ENCODE data around the gene CD37. TPM values are rescaled to one million over a fixed set of nuclear protein-coding genes. Genes with fewer than 3 reads are reported as not detected.

Gene CD37
- total and polyA plus RNA-seq, 5 donors from 2014 or later: 149 to 351 (median 168) TPM

GRCh38 chr19:49342291-49342721, 7.1 kb downstream of the CD37 start:
- Mint-ChIP-seq H3K36me3 (peaks cover 32% of the 10 kb centered on the region), H3K27ac (peak overlapping the region in 2 of 3 donors; percentile 1 to 57), H3K27me3 (no peaks in the 10 kb centered on the region), H3K4me3 (peak overlapping the region in 2 of 4 donors; percentile 22 to 46), H3K9me3 (peaks cover 0 to 1% (median 0%) of the 10 kb centered on the region in 7 donors), H3K4me1 (peaks cover 0 to 28% (median 9%) of the 10 kb centered on the region in 4 donors)
- Histone ChIP-seq H3K4me3 (ENCODE audit: low read depth, low read length) (no peak overlapping the region), H3K9me3 (ENCODE audit: control insufficient read depth in 2 of 2, low read length in 2 of 2) (no peaks in the 10 kb centered on the region), H3K36me3 (ENCODE audit: control insufficient read depth, insufficient read depth, low read length) (peaks cover 11% of the 10 kb centered on the region), H3K4me1 (ENCODE audit: control insufficient read depth, insufficient read depth, low read length, poor library complexity, severe bottlenecking) (peaks cover 12% of the 10 kb centered on the region), H3K27ac (ENCODE audit: insufficient read depth, low read length, poor library complexity, severe bottlenecking) (no peak overlapping the region), H3K27me3 (ENCODE audit: control insufficient read depth, insufficient read depth, low read length) (no peaks in the 10 kb centered on the region)
- no peak for DNase-seq
- no peak for ATAC-seq (ENCODE audit: low read depth in 2 of 2)

GRCh38 chr19:49343123-49343522, 7.9 kb downstream of the CD37 start:
- Mint-ChIP-seq H3K4me3 (peak overlapping the region in 1 of 4 donors; percentile 22), H3K9me3 (peaks cover 0 to 1% (median 0%) of the 10 kb centered on the region in 7 donors), H3K4me1 (peaks cover 0 to 21% (median 9%) of the 10 kb centered on the region in 4 donors)

GRCh38 chr19:49344505-49345423, 9.6 kb downstream of the CD37 start:
- Mint-ChIP-seq H3K36me3 (peaks cover 19% of the 10 kb centered on the region), H3K4me3 (peak overlapping the region in 1 of 4 donors; percentile 23), H3K9me3 (peaks cover 0 to 1% (median 0%) of the 10 kb centered on the region in 7 donors), H3K27ac (no peak overlapping the region), H3K27me3 (no peaks in the 10 kb centered on the region), H3K4me1 (peaks cover 0 to 10% (median 8%) of the 10 kb centered on the region in 4 donors)
- Histone ChIP-seq H3K9me3 (ENCODE audit: control insufficient read depth in 2 of 2, low read length in 2 of 2) (no peaks in the 10 kb centered on the region), H3K27ac (ENCODE audit: insufficient read depth, low read length, poor library complexity, severe bottlenecking) (no peak overlapping the region), H3K27me3 (ENCODE audit: control insufficient read depth, insufficient read depth, low read length) (no peaks in the 10 kb centered on the region), H3K36me3 (ENCODE audit: control insufficient read depth, insufficient read depth, low read length) (no peaks in the 10 kb centered on the region), H3K4me1 (ENCODE audit: control insufficient read depth, insufficient read depth, low read length, poor library complexity, severe bottlenecking) (no peaks in the 10 kb centered on the region), H3K4me3 (ENCODE audit: low read depth, low read length) (no peak overlapping the region)
- DNase-seq: no peak
- ATAC-seq (ENCODE audit: low read depth in 2 of 2): no peak

More at GRCh38 chr19:49343123-49343522, 7.9 kb downstream of the CD37 start:
- DNase-seq (no peak), ATAC-seq (ENCODE audit: low read depth in 2 of 2) (no peak)
- H3K36me3 ChIP-seq (ENCODE audit: control insufficient read depth, insufficient read depth, low read length): peaks cover 8% of the 10 kb centered on the region
- no peaks in the 10 kb centered on the region for H3K9me3 ChIP-seq (ENCODE audit: control insufficient read depth in 2 of 2, low read length in 2 of 2)
- H3K27me3 ChIP-seq (ENCODE audit: control insufficient read depth, insufficient read depth, low read length): no peaks in the 10 kb centered on the region
- Mint-ChIP-seq H3K27ac (peak overlapping the region in 1 of 3 donors; percentile 57), H3K36me3 (peaks cover 27% of the 10 kb centered on the region), H3K27me3 (no peaks in the 10 kb centered on the region)
- peaks cover 4% of the 10 kb centered on the region for H3K4me1 ChIP-seq (ENCODE audit: control insufficient read depth, insufficient read depth, low read length, poor library complexity, severe bottlenecking)
- no peak overlapping the region for H3K4me3 ChIP-seq (ENCODE audit: low read depth, low read length)
- H3K27ac ChIP-seq (ENCODE audit: insufficient read depth, low read length, poor library complexity, severe bottlenecking): no peak overlapping the region

- ATAC-seq (ENCODE audit: low read depth in 2 of 2): no peak
- Mint-ChIP-seq H3K9me3 (peaks cover 0 to 3% (median 0%) of the 10 kb centered on the region in 7 donors), H3K27me3 (peaks cover 6% of the 10 kb centered on the region)
These were observed 12.0 kb downstream of the CD37 start for GRCh38 chr19:49347191-49347590.

GRCh38 chr19:49347835-49348234, 12.6 kb downstream of the CD37 start:
- Mint-ChIP-seq H3K36me3 (peaks cover 10% of the 10 kb centered on the region), H3K4me1 (peaks cover 0 to 9% (median under 1%) of the 10 kb centered on the region in 4 donors), H3K27ac (no peak overlapping the region), H3K4me3 (no peak overlapping the region), H3K9me3 (peaks cover 0 to 3% (median 0%) of the 10 kb centered on the region in 7 donors), H3K27me3 (peaks cover 6% of the 10 kb centered on the region)
- Histone ChIP-seq H3K4me1 (ENCODE audit: control insufficient read depth, insufficient read depth, low read length, poor library complexity, severe bottlenecking) (no peaks in the 10 kb centered on the region), H3K36me3 (ENCODE audit: control insufficient read depth, insufficient read depth, low read length) (no peaks in the 10 kb centered on the region), H3K27ac (ENCODE audit: insufficient read depth, low read length, poor library complexity, severe bottlenecking) (no peak overlapping the region), H3K27me3 (ENCODE audit: control insufficient read depth, insufficient read depth, low read length) (no peaks in the 10 kb centered on the region), H3K9me3 (ENCODE audit: control insufficient read depth in 2 of 2, low read length in 2 of 2) (no peaks in the 10 kb centered on the region), H3K4me3 (ENCODE audit: low read depth, low read length) (no peak overlapping the region)
- DNase-seq (no peak), ATAC-seq (ENCODE audit: low read depth in 2 of 2) (no peak)

More at GRCh38 chr19:49347191-49347590, 12.0 kb downstream of the CD37 start:
- no peaks in the 10 kb centered on the region for H3K4me1 ChIP-seq (ENCODE audit: control insufficient read depth, insufficient read depth, low read length, poor library complexity, severe bottlenecking)
- H3K27me3 ChIP-seq (ENCODE audit: control insufficient read depth, insufficient read depth, low read length): no peaks in the 10 kb centered on the region
- H3K4me3 Mint-ChIP-seq: no peak overlapping the region
- H3K36me3 Mint-ChIP-seq: peaks cover 14% of the 10 kb centered on the region
- no peak overlapping the region for H3K27ac ChIP-seq (ENCODE audit: insufficient read depth, low read length, poor library complexity, severe bottlenecking)
- H3K4me1 Mint-ChIP-seq: peaks cover 0 to 9% (median 2%) of the 10 kb centered on the region in 4 donors
- no peaks in the 10 kb centered on the region for H3K36me3 ChIP-seq (ENCODE audit: control insufficient read depth, insufficient read depth, low read length)
- H3K27ac Mint-ChIP-seq: no peak overlapping the region
- H3K4me3 ChIP-seq (ENCODE audit: low read depth, low read length): no peak overlapping the region
- no peaks in the 10 kb centered on the region for H3K9me3 ChIP-seq (ENCODE audit: control insufficient read depth in 2 of 2, low read length in 2 of 2)
- no peak for DNase-seq

- Mint-ChIP-seq H3K36me3 (peaks cover 7% of the 10 kb centered on the region), H3K4me1 (peaks cover 0 to 9% (median 0%) of the 10 kb centered on the region in 4 donors), H3K9me3 (peaks cover 0 to 4% (median 0%) of the 10 kb centered on the region in 7 donors), H3K27me3 (peaks cover 6% of the 10 kb centered on the region), H3K27ac (no peak overlapping the region), H3K4me3 (no peak overlapping the region)
- H3K4me3 ChIP-seq (ENCODE audit: low read depth, low read length): no peak overlapping the region
- no peaks in the 10 kb centered on the region for H3K4me1 ChIP-seq (ENCODE audit: control insufficient read depth, insufficient read depth, low read length, poor library complexity, severe bottlenecking)
- no peaks in the 10 kb centered on the region for H3K9me3 ChIP-seq (ENCODE audit: control insufficient read depth in 2 of 2, low read length in 2 of 2)
- DNase-seq: no peak
- H3K27me3 ChIP-seq (ENCODE audit: control insufficient read depth, insufficient read depth, low read length): no peaks in the 10 kb centered on the region
- no peak for ATAC-seq (ENCODE audit: low read depth in 2 of 2)
- H3K36me3 ChIP-seq (ENCODE audit: control insufficient read depth, insufficient read depth, low read length): no peaks in the 10 kb centered on the region
- no peak overlapping the region for H3K27ac ChIP-seq (ENCODE audit: insufficient read depth, low read length, poor library complexity, severe bottlenecking)
These were observed 13.3 kb downstream of the CD37 start for GRCh38 chr19:49348305-49349189.

- no peak overlapping the region for H3K4me3 Mint-ChIP-seq
- no peak overlapping the region for H3K27ac Mint-ChIP-seq
- Histone ChIP-seq H3K36me3 (ENCODE audit: control insufficient read depth, insufficient read depth, low read length) (no peaks in the 10 kb centered on the region), H3K27me3 (ENCODE audit: control insufficient read depth, insufficient read depth, low read length) (no peaks in the 10 kb centered on the region), H3K4me1 (ENCODE audit: control insufficient read depth, insufficient read depth, low read length, poor library complexity, severe bottlenecking) (no peaks in the 10 kb centered on the region), H3K4me3 (ENCODE audit: low read depth, low read length) (no peak overlapping the region), H3K9me3 (ENCODE audit: control insufficient read depth in 2 of 2, low read length in 2 of 2) (no peaks in the 10 kb centered on the region), H3K27ac (ENCODE audit: insufficient read depth, low read length, poor library complexity, severe bottlenecking) (no peak overlapping the region)
- peaks cover 6% of the 10 kb centered on the region for H3K36me3 Mint-ChIP-seq
- peaks cover 10% of the 10 kb centered on the region for H3K27me3 Mint-ChIP-seq
- DNase-seq (no peak), ATAC-seq (ENCODE audit: low read depth in 2 of 2) (no peak)
- H3K4me1 Mint-ChIP-seq: peaks cover 0 to 9% (median 0%) of the 10 kb centered on the region in 4 donors
- H3K9me3 Mint-ChIP-seq: peaks cover 0 to 4% (median 0%) of the 10 kb centered on the region in 7 donors
These were observed 14.4 kb downstream of the CD37 start for GRCh38 chr19:49349567-49349966.
